Daoy (cell line): ENCODE data around the gene HTR3B. TPM values are rescaled to one million over a fixed set of nuclear protein-coding genes. Genes with fewer than 3 reads are reported as not detected.
"Not testable (repeated sequence)": the region's sequence is repeated elsewhere in the genome, so short reads cannot be mapped to it uniquely, and the experiment has no call there.

Experiments
- DNase-seq: peaks from one replicate; pipeline ENCODE4 v3.0.0-alpha.2; 2015; ENCODE audit warnings: low read depth
- total RNA-seq: library from RNA; depleted of rRNA; stranded (reverse); fragments of >200 nt; shearing (Covaris generic); gene quantifications from 2 replicates; pipeline ENCODE4 v1.2.3, GENCODE V29; 2014

Gene HTR3B
- total RNA-seq, 1 experiment from 2014 or later: not detected

DNA sequence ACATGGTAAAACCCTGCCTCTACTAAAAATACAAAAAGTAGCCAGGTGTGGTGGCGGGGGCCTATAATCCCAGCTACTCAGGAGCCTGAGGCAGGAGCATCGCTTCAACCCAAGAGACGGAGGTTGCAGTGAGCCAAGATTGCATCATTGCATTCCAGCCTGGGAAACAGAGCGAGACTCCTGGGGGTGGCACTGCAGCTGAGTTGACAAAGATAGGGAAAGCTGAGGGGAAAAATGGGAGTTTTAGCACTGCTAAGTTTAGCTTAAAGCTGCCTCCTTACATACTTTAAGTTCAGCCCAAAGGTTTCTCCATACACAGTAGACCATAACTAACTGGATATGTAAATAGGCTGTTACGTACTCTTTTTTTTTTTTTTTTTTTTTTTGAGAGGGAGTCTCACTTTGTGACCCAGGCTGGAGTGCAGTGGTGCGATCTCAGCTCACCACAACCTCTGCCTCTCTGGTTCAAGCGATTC, 20.2 kb upstream of the HTR3B start:
- peak; percentile 53 for DNase-seq

DNA sequence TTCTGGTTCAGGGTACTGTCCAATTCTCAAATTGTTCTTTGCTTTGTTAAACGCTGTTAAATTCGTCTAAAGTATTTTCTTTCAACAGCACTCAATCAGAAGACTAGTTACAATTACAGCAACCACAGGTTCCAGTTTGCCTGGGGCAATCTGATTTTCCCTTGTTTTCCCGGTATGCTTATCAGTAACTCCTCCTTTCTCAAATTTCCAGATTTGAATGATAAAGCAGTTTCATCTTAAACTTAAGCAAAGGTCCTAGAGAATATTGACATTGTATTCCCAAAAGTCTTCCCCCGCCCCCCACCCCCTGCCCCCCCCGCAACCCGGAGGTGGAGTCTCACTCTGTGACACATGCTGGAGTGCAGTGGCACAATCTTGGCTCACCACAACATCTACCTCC, 18.7 kb upstream of the HTR3B start:
- peak; percentile 26 for DNase-seq

DNA sequence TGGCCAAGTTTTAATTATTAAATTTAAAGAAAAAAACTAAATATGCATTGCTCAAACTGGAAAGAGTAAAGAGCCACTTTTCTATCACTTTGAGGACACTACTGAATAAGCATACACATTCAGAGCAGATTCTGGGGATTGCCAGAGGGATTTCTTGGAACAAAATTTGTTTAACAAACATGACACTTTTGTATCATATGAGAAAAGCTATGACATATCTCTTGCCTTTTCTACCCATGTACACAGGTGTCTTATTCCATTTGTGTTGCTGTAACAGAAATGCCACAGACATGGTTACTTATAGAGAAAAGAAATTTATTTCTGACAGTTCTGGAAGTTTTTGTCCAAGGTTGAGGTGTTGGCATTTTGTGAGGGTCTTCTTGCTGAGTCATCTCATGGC, 15.7 kb upstream of the HTR3B start:
- no peak for DNase-seq

DNA sequence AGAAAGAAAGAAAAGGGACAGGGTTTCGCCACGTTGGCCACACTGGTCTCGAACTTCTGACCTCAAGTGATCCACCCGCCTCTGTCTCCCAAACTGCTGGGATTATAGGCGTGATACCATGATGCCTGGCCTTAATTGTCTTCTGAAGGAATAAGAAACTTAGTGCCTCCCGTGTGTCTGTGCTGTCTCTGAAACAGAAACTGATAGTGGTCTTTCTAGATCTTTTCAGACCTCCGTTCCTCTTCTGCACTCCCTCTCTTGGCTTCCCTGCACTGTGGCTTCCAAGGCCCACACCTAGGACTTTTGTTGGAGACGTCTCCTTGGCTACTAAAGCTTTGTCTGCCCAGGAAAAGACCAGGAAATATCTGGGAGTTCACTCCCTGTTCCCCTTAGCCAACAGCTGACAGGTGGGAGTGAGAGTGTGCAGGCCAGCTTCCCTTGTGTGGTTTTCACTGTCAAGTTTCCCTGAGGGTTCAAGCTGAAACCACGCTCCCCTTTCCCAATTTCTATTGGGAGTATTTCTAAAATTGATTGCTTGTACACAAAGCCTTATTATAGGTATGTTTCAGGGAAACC, 10.1 kb upstream of the HTR3B start:
- DNase-seq: no peak

DNA sequence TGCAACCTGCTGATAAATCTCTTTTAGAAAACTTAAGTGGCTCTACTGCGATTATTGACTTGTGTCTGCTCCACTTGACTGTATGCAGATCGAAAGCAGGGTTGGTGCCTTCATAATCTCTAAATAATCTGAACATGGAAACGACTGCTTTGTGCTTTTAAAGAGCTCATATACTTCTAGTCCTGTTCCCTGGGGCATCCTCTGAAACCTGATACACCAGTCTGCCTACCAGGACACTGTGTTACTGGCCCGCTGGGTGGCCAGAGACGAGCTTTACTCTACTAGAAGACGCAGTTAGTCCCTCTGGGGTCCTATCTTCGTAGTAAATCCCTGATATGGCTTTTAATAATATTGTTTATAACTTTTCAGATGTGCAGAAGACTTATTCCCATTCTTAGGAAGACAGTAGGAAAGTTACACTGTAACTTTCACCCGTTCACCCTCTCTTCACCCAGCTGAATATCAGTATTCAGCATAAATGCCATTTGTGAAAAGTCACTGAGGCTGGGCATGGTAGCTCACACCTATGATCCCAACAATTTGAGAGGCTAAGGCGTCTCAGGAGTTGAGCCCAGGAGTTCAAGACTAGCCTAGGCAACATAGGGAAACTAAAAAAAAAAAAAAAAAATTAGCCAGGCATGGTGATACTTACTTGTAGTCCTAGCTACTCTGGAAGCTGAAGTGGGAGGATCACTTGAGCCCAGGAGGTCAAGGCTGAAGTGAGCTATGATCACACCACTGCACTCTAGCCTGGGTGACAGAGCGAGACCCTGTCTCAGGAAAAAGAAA, 9.0 kb upstream of the HTR3B start:
- DNase-seq: no peak

DNA sequence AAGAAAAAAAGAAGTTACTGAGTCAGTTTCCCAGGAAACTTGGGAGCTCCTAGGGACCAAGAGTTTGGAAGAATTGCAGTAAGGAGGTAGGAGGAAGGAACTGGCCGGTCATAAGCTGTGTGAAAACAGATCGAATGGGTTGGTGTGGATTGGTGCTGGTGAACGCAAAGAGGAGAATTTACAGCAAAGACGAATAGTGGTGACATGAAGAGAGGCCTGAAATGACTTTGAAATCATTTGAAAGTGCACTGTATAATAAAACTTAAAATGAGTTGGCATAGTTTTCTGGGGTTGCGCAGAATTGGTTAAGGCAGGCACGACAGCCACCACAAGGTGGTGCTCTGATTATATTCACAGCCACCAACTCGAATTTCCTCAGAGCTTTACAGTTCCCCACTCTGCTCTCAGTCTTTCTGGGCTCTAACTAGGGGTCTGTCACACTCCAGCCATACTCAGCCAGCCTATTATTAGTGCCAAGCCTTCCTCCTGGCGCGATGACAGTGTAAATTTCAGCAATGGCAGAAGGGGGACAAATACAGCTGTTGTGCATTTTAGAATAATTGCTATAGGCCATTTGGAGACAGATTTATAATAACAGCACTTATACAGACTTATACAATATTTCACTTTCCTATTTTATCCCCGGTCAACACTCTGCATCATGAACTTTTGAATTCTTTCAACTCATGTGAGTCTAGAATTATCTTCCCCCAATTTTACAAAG, 8.3 kb upstream of the HTR3B start:
- DNase-seq: peak; percentile 37

DNA sequence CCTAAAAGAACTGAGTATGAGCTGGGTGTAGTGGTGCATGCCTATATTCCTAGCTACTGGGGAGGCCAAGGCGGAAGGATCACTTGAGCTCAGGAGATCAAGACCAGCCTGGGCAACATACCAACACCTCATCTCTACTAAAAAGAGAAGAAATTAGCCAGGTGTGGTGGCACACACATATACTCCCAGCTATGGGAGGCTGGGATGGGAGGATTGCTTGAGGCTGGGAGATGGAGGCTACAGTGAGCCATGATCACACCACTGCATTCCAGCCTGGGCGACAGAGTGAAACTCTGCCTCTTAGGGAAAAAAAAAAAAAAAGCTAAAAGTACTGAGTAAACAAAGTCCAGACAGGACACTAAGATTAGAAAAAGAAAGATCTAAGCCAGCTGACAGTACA, 3.5 kb upstream of the HTR3B start:
- no peak for DNase-seq

DNA sequence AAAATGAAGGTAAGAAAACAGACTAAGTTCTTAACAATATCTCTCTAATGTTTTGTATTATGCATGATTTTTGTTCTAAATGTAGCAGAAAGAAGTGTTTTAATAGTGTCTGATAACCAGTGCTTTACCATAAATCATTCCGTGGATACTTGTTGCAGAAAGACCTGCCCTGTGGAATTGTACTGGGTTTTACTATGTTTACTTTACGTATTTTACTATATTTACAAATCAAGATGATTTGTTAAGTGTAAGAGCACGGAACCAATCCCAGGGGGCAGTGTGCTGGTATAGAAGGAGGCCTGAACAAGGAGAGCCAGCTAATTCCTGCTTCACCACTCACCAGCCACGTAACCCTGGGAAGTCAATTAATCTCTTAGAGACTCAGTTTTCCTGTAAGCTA, 1.4 kb downstream of the HTR3B start:
- peak; percentile 56 for DNase-seq

DNA sequence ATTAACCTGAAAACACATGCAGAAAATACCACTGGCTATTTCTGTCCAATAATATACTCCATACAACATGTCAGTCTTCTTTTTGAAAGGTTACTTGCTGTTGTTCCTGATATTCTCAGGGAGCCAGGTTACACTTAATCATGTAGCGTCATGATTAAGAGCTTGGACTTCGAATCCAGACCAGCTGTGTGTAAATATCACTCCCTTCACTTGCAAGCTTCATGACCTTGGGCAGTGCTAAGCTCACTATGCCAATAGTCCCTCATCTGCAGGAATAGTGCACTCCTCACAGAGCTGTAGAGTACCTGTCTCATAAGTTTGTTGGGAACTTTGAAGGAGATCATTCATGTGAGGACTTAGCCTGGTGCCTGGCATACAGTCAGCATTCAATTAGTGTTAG, 1.9 kb downstream of the HTR3B start:
- no peak for DNase-seq

DNA sequence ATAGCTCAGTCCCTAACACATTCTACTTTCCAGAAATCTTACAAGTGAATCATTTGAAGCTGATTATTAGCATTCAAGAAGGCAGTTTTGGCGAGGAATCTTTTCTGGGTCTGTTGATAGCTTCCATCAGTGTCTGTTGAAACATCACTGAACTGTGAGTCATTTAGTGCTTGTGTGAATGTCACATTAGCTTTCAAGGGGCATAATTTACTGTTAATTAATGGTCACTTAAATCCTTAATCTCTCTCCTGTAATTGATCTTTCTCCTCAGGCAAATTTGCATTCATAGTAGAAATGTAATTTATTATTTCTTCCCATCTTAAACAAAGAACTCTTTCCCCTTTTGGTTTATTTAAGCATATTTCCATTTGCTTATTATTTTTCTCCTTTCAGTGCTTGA, 2.6 kb downstream of the HTR3B start:
- no peak for DNase-seq

DNA sequence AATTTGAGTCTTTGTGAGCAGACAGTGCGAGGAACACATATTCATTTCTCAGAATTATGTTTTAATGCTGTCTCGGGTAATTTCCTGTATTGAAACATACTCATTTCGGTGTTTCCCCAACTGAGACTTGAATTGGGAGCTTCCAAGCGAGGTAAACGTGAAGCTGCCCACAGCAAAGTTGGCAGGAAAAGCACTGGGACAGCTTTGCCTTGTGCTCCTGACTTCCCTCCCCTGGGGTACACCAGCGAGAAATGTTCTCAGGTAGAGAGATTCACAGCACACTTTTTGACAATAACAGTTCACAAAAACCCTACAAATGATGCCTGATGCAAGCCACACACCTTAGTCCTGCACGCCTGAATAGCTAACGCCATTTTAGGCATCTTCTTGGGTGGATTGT, 3.1 kb downstream of the HTR3B start:
- DNase-seq: no peak

DNA sequence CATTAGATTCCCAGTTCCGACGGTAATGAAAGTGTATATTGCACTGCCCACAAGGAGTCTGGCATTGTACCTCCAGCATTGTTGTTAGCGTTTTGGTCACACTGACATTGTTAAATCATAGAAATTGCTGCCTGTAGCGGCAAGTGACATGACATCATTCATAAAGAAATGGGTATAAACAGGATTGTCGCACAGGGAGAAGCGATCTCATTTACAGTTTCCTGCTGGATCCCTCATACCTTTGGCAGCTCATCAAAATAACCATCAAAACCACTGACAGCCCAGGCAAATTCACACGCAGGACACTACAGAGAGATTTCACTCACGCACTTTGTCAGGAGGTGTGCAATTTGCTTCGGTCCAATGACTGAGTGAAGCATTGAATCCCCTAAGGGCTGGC, 3.5 kb downstream of the HTR3B start:
- no peak for DNase-seq

DNA sequence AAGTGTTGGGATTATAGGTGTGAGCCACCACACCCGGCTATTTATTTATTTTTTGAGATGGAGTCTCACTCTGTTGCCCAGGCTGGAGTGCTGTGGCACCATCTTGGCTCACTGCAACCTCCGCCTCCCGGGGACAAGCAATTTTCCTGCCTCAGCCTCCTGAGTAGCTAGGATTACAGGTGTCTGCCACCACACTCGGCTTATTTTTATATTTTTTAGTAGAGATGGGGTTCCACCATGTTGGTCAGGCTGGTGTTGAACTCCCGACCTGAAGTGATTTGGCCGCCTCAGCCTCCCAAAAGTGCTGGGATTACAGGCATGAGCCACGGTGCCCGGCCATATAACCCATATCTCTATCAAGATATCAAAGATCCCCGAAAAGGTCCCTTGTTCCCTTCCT, 6.9 kb downstream of the HTR3B start:
- not testable (repeated sequence) for DNase-seq

DNA sequence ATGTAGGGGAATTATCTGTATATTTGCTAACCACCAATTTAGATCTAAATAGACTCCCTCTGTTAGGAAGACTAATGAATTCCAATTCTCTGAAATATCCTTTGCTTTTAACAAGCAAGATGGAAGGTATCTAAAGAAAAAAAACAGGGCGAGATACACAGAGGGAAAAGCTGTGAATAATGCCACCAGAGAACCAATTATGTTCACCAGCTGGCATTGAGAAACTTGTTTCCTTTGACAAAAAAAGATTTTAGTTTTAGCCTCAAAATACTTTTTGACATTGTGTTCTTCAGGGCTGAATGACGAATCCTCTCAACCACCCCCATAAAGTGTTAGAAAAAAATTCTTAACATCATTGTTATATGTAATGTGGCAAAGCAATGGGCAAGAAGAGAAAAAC, 19.0 kb downstream of the HTR3B start:
- DNase-seq: no peak

DNA sequence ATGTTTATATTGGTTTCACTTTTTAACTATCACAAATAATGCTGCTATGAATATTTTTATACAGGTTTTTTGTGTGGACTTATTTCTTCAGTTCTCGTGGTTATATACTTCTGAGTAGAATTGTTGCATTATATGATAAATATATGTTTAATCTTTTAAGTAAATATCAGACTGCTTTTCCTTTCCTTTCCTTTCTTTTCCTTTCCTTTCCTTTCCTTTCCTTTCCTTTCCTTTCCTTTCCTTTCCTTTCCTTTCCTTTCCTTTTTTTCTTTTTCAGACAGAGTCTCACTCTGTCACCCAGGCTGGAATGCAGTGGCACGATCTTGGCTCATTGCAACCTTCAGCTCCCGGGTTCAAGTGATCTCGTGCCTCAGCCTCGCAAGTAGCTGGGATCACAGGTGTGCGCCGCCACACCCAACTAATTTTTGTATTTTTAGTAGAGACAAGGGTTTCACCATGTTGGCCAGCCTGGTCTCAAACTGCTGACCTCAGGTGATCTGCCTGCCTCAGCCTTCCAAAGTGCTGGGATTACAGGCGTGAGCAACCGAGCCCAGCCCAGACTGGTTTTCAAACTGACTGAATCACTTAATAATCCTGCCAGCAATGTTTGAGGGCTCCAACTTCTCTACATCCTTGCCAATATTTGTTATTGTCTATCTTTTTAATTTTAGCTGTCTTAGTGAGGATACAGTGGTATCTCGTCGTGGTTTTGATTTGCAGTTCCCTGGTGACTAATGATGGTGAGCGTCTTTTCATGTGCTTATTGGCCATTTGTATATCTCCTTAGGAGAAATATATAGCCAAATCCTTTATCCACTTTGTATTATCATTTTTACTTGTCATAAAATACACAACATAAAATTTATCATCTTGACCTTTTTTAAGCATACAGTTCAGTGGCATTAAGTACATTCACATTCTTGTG, 21.9 kb downstream of the HTR3B start:
- peak; percentile 5 for DNase-seq

DNA sequence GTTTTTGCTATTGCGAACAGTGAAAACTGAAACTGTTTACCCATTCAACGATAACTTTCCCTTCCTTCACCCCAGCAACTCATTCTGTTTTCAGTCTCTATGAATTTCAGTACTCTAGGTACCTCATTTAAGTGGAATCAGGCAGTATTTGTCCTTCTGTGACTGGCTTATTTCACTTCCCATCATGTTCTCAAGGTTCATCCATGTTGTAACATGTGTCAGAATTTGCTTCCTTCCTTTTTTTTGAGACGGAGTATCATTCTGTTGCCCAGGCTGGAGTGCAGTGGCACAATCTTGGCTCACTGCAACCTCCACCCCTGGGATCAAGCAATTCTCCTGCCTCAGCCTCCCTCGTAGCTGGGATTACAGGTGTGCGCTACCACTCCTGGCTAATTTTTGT, 23.7 kb downstream of the HTR3B start:
- no peak for DNase-seq

DNA sequence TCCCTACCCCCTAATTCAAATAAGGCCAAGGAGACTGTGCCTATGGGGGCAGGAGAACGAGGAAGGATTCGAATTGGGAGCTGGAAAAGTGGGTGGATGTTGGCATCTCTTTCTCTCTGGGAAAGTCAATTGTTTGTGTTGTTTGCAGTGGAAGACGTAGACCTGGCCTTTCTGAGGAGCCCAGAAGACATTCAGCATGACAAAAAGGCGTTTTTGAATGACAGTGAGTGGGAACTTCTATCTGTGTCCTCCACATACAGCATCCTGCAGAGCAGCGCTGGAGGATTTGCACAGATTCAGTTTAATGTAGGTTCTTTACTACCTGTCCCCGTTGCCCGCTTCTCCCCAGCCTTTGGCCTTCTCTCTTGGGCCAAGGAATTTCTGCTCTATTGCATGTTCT, 28.2 kb downstream of the HTR3B start:
- DNase-seq: no peak

DNA sequence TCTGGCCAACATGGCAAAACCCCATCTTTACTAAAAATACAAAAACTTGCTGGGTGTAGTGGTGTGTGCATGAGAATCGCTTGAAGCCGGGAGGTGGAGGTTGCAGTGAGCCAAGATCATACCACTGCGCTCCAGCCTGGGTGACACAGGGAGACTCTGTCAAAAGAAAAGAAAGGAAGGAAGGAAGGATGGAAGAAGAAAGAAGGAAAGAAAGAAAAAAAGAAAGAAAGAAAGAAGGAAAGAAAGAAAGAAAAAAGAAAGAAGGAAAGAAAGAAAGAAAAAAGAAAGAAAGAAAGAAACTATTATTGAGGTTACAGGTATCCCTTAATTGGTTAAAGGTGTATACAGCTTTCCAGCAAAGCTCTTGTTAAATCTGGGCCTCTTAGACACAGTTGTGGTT, 29.6 kb downstream of the HTR3B start:
- not testable (repeated sequence) for DNase-seq

DNA sequence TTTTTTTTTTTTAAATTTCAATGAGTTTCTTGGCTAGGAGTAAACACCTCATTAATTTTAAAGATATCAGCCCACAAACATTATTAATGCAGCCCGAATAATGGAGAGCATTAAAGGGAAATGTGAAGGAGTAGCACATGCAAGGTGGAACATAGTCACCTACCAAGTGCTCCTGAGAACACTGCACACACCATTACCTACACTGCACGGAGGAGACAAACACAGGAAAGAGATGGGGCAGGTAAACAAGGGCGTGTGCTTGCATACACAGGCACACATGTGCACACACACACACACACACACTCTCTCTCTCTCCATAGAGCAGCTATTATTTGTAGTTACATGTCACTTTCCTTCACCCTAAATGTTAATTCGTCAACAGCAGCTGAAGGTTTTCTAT, 30.2 kb downstream of the HTR3B start:
- DNase-seq: no peak

DNA sequence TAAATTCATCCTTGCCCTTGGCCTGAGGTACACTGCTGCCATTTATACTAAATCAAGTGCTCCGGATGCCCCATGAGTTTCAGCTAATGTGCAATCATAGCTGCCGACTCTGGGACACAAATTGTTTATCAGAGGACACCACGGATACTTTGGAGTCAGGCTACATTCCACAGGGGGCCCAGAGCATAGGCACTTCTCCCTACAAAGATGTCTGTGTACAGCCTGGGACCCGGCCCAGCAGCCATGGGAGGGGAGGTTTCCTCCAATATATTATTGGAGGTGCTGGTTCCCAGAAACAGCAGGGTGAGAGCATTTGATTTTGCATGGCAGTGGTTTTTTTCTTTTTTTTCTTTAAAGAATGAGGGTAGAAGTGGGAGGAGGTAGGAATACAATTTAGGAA, 31.3 kb downstream of the HTR3B start:
- no peak for DNase-seq

DNA sequence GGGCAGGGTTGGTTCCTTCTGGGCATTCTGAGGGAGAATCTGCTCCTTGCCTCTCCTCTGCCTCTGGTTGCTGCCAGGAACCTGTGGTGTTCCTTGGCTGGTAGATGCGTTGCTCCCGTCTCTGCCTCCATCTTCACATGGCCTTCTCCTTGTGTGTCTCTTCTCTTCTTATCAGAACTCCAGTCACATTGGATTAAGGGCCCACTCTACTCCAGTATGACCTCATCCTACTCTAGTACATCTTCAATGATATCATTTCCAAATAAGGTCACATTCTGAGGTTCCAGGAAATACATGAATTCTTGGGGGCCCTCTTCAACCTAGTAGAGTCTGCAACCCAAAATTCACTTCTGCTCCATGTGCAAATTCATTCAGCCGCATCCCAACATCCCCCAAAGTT, 33.3 kb downstream of the HTR3B start:
- DNase-seq: no peak

DNA sequence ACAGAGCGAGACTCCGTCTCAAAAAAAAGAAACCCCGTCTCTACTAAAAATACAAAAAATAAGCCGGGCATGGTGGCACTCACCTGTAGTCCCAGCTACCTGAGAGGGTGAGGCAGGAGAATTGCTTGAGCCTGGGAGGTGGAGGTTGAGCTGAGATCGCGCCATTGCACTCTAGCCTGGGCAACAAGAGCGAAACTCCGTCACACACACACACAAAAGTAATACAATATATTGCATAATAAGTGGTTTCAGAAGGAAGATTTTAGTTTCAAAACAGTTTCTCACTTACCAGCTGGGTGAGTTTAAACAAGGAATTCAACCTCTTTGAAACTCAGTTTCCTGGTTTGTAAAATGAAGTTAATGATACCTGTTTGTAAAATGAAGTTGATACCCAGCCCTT, 37.7 kb downstream of the HTR3B start:
- DNase-seq: no peak
